SU-DHL-6 (cell line): ENCODE data around the gene BICD1.

Experiments used
- CTCF ChIP-seq: fragments of 200-600 bp; sonication (generic); IDR thresholded peaks from one replicate; pipeline ENCODE4 v1.5.1; 2017; ENCODE audit warnings: antibody characterized with exemption, mild to moderate bottlenecking, low read length, moderate library complexity; ENCODE audit not compliant: insufficient read depth, poor library complexity, severe bottlenecking
- EZH2phosphoT487 ChIP-seq: fragments of 200-600 bp; sonication (generic), shearing (Covaris generic); conservative IDR thresholded peaks from 2 replicates; pipeline ENCODE4 v1.6.1; 2018; ENCODE audit warnings: mild to moderate bottlenecking, antibody characterized with exemption, low read length, moderate library complexity, mixed read lengths

- TF ChIP-seq CTCF (no peak), EZH2phosphoT487 (no peak)
These were observed 18.0 kb downstream of the BICD1 start for GRCh38 chr12:32124637-32125036.
